ENCODE measurements around the gene PTPRF.

The PTPRF gene

DNA sequence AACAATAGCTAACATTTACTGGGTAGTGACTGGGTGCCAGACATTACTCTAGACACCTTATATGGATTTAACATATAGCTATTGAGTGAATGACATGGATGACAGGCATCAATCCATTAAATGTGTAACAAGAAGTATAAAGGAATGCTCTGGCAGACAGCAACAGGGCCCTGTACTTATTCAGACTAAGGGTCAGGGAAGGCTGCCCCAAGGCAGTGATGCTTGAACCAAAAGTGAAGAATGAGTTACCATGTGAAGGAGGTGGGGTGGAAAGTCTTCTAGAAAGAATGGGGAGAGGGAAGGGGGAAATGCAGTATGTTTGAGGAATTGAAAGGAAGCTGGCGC is 8.3 kb upstream of the PTPRF start:
- H3K27me3 ChIP-seq (replicated peaks in 2 of 5; ENCODE audit: control insufficient read depth in 4 of 5, insufficient read depth in 5 of 5, low read length in 4 of 5), result peaks cover 0 to 6% (median 0%) of the 10 kb centered on the region in 5 experiments
- no peak overlapping the region for H3K4me3 ChIP-seq (ENCODE audit: control insufficient read depth in 1 of 7, extremely low read depth in 1 of 7, insufficient read depth in 4 of 7, low read depth in 2 of 7, low read length in 6 of 7)
- ChIA-PET CTCF (interaction anchor here (2.5 kb wide), 1 partner anchor 8 kb away, joined by 7 read pairs; the partner anchor contains the start of gene PTPRF), POLR2A (no interaction called here)
- H3K9me3 ChIP-seq (ENCODE audit: control extremely low read depth in 1 of 5, control insufficient read depth in 4 of 5, insufficient read depth in 2 of 5, low read depth in 1 of 5, low read length in 4 of 5), result no peaks in the 10 kb centered on the region
- no peak for DNase-seq
- H3K4me1 ChIP-seq (ENCODE audit: control extremely low read depth in 1 of 4, control insufficient read depth in 4 of 4, insufficient read depth in 4 of 4, low read length in 3 of 4), result no peaks in the 10 kb centered on the region
- no peaks in the 10 kb centered on the region for H3K36me3 ChIP-seq (ENCODE audit: control insufficient read depth in 4 of 4, insufficient read depth in 4 of 4, low read length in 3 of 4)
- no peak overlapping the region for H3K27ac ChIP-seq (ENCODE audit: insufficient read depth in 1 of 2, low read depth in 1 of 2, low read length in 2 of 2, poor library complexity in 1 of 2, severe bottlenecking in 2 of 2)
- 87% methylated on average over 1 of the region's 1 CpG for WGBS (ENCODE audit: insufficient coverage)

DNA sequence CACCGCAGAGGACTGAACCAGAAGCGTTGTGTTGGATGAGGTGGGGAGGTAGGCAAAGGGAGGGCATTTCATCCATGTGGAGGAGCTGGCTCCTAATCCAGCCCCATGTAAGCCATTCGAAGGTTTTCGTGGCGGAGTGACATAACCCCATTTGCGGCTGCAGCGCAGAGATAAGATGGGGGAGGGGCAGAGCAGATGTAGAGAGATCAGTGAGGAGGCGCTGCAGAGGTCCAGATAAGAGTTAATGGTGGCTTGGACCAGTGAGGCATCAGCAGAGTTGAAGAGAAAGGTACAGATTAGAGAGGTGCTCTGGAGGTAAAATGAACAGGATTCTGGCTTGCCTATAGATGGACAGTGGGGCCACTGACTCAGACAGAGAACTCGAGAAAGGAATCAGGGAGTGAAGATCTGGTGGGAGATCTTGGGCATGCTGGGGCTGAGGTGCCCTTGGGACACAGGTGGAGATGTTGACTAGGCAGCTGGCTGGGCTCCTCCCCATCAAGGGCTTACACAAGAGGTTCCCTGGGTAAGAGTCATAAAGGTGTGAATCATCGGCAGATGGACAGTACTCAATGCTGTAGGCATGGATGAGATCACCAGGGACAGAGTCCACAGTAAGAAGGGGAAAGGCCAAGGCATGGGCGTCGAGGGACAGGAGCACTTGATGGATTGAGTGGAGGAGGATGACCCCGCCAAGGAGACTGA is 7.8 kb upstream of the PTPRF start:
- H3K36me3 ChIP-seq (ENCODE audit: control insufficient read depth in 4 of 4, insufficient read depth in 4 of 4, low read length in 3 of 4), result no peaks in the 10 kb centered on the region
- 79% methylated on average over 13 of the region's 13 CpGs for WGBS (ENCODE audit: insufficient coverage)
- H3K4me3 ChIP-seq (ENCODE audit: control insufficient read depth in 1 of 7, extremely low read depth in 1 of 7, insufficient read depth in 4 of 7, low read depth in 2 of 7, low read length in 6 of 7), result no peak overlapping the region
- ChIA-PET CTCF (no interaction called here), POLR2A (interaction anchor here (0.6 kb wide), 1 partner anchor 71 kb away, joined by 3 read pairs; no protein-coding TSS in a partner anchor)
- DNase-seq, result peak; percentile 66 to 83 (median 75)
- no peaks in the 10 kb centered on the region for H3K4me1 ChIP-seq (ENCODE audit: control extremely low read depth in 1 of 4, control insufficient read depth in 4 of 4, insufficient read depth in 4 of 4, low read length in 3 of 4)
- H3K27ac ChIP-seq (ENCODE audit: insufficient read depth in 1 of 2, low read depth in 1 of 2, low read length in 2 of 2, poor library complexity in 1 of 2, severe bottlenecking in 2 of 2), result no peak overlapping the region
- H3K9me3 ChIP-seq (ENCODE audit: control extremely low read depth in 1 of 5, control insufficient read depth in 4 of 5, insufficient read depth in 2 of 5, low read depth in 1 of 5, low read length in 4 of 5), result no peaks in the 10 kb centered on the region
- H3K27me3 ChIP-seq (replicated peaks in 2 of 5; ENCODE audit: control insufficient read depth in 4 of 5, insufficient read depth in 5 of 5, low read length in 4 of 5), result peaks cover 0 to 6% (median 0%) of the 10 kb centered on the region in 5 experiments

GRCh38 chr1:43524804-43525203 is 5.9 kb upstream of the PTPRF start:
- WGBS (ENCODE audit: insufficient coverage), result 89% methylated on average over 6 of the region's 8 CpGs
- ChIA-PET POLR2A (no interaction called here), CTCF (interaction anchor here (1.1 kb wide), 1 partner anchor 24 kb away, joined by 3 read pairs; no protein-coding TSS in a partner anchor)
- no peak for DNase-seq
- H3K9me3 ChIP-seq (ENCODE audit: control extremely low read depth in 1 of 5, control insufficient read depth in 4 of 5, insufficient read depth in 2 of 5, low read depth in 1 of 5, low read length in 4 of 5), result no peaks in the 10 kb centered on the region
- H3K4me1 ChIP-seq (ENCODE audit: control extremely low read depth in 1 of 4, control insufficient read depth in 4 of 4, insufficient read depth in 4 of 4, low read length in 3 of 4), result peaks cover 0 to 4% (median 0%) of the 10 kb centered on the region in 4 experiments
- no peak overlapping the region for H3K4me3 ChIP-seq (ENCODE audit: control insufficient read depth in 1 of 7, extremely low read depth in 1 of 7, insufficient read depth in 4 of 7, low read depth in 2 of 7, low read length in 6 of 7)
- H3K27ac ChIP-seq (ENCODE audit: insufficient read depth in 1 of 2, low read depth in 1 of 2, low read length in 2 of 2, poor library complexity in 1 of 2, severe bottlenecking in 2 of 2), result no peak overlapping the region
- H3K27me3 ChIP-seq (replicated peaks in 2 of 5; ENCODE audit: control insufficient read depth in 4 of 5, insufficient read depth in 5 of 5, low read length in 4 of 5), result peaks cover 0 to 4% (median 1%) of the 10 kb centered on the region in 5 experiments
- no peaks in the 10 kb centered on the region for H3K36me3 ChIP-seq (ENCODE audit: control insufficient read depth in 4 of 4, insufficient read depth in 4 of 4, low read length in 3 of 4)

- Histone ChIP-seq H3K4me3 (ENCODE audit: control insufficient read depth in 1 of 7, extremely low read depth in 1 of 7, insufficient read depth in 4 of 7, low read depth in 2 of 7, low read length in 6 of 7) (no peak overlapping the region), H3K27me3 (replicated peaks in 2 of 5; ENCODE audit: control insufficient read depth in 4 of 5, insufficient read depth in 5 of 5, low read length in 4 of 5) (peaks cover 2 to 11% (median 10%) of the 10 kb centered on the region in 5 experiments), H3K36me3 (ENCODE audit: control insufficient read depth in 4 of 4, insufficient read depth in 4 of 4, low read length in 3 of 4) (no peaks in the 10 kb centered on the region), H3K27ac (ENCODE audit: insufficient read depth in 1 of 2, low read depth in 1 of 2, low read length in 2 of 2, poor library complexity in 1 of 2, severe bottlenecking in 2 of 2) (no peak overlapping the region), H3K9me3 (ENCODE audit: control extremely low read depth in 1 of 5, control insufficient read depth in 4 of 5, insufficient read depth in 2 of 5, low read depth in 1 of 5, low read length in 4 of 5) (no peaks in the 10 kb centered on the region), H3K4me1 (ENCODE audit: control extremely low read depth in 1 of 4, control insufficient read depth in 4 of 4, insufficient read depth in 4 of 4, low read length in 3 of 4) (peaks cover 0 to 10% (median 3%) of the 10 kb centered on the region in 4 experiments)
- DNase-seq, result no peak
- POLR2A ChIA-PET, result no interaction called here
- CTCF ChIA-PET, result no interaction called here
- WGBS (ENCODE audit: insufficient coverage), result 100% methylated on average over 7 of the region's 10 CpGs
These were observed 4.7 kb upstream of the PTPRF start for GRCh38 chr1:43526002-43526401.

- DNase-seq, result no peak
- peaks cover 0 to 15% (median 8%) of the 10 kb centered on the region in 4 experiments for H3K4me1 ChIP-seq (ENCODE audit: control extremely low read depth in 1 of 4, control insufficient read depth in 4 of 4, insufficient read depth in 4 of 4, low read length in 3 of 4)
- H3K27ac ChIP-seq (ENCODE audit: insufficient read depth in 1 of 2, low read depth in 1 of 2, low read length in 2 of 2, poor library complexity in 1 of 2, severe bottlenecking in 2 of 2), result no peak overlapping the region
- H3K27me3 ChIP-seq (replicated peaks in 2 of 5; ENCODE audit: control insufficient read depth in 4 of 5, insufficient read depth in 5 of 5, low read length in 4 of 5), result peaks cover 2 to 14% (median 10%) of the 10 kb centered on the region in 5 experiments
- no peaks in the 10 kb centered on the region for H3K9me3 ChIP-seq (ENCODE audit: control extremely low read depth in 1 of 5, control insufficient read depth in 4 of 5, insufficient read depth in 2 of 5, low read depth in 1 of 5, low read length in 4 of 5)
- ChIA-PET POLR2A (no interaction called here), CTCF (interaction anchor here (0.6 to 1.6 kb wide), 6 partner anchors 114 to 408 kb away, joined by 3 to 4 read pairs (median 3); no protein-coding TSS in a partner anchor)
- no peaks in the 10 kb centered on the region for H3K36me3 ChIP-seq (ENCODE audit: control insufficient read depth in 4 of 4, insufficient read depth in 4 of 4, low read length in 3 of 4)
- H3K4me3 ChIP-seq (ENCODE audit: control insufficient read depth in 1 of 7, extremely low read depth in 1 of 7, insufficient read depth in 4 of 7, low read depth in 2 of 7, low read length in 6 of 7), result no peak overlapping the region
- WGBS (ENCODE audit: insufficient coverage), result 98% methylated on average over 12 of the region's 12 CpGs
These were observed 3.4 kb upstream of the PTPRF start for GRCh38 chr1:43527111-43527878.

DNA sequence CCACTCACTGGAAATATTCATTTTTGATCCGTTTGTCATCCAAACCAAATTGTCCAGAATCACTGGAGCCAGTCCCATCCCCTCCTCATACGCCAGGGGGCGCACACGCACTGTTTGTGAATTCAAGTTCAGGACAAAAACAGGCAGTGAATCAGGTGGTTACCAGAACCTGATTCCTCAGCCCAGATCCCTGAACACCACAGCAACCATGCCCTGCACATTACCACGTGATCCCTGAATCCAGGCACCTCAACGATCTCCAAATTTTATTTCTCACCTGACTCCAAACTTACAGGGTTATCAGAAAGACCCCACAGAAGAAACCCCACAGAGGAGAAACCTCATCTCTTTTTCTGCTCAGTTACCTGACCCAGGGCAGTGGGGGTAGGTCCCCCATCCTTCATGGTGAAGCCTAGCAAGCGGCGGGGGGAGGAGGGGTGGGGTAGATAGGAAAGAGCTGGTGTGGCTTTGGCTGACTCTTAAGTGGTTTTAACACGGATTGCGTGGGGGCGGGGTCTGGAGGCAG is 1.4 kb upstream of the PTPRF start:
- 28% methylated on average over 5 of the region's 11 CpGs for WGBS (ENCODE audit: insufficient coverage)
- no peaks in the 10 kb centered on the region for H3K9me3 ChIP-seq (ENCODE audit: control extremely low read depth in 1 of 5, control insufficient read depth in 4 of 5, insufficient read depth in 2 of 5, low read depth in 1 of 5, low read length in 4 of 5)
- ChIA-PET CTCF (interaction anchor here (0.7 to 1.7 kb wide), 9 partner anchors 8 to 507 kb away, joined by 3 to 9 read pairs (median 3); partner anchors contain the start of gene KDM4A), POLR2A (no interaction called here)
- peaks cover 0 to 15% (median 8%) of the 10 kb centered on the region in 4 experiments for H3K4me1 ChIP-seq (ENCODE audit: control extremely low read depth in 1 of 4, control insufficient read depth in 4 of 4, insufficient read depth in 4 of 4, low read length in 3 of 4)
- DNase-seq, result peak; percentile 81 to 90 (median 84)
- no peak overlapping the region for H3K27ac ChIP-seq (ENCODE audit: insufficient read depth in 1 of 2, low read depth in 1 of 2, low read length in 2 of 2, poor library complexity in 1 of 2, severe bottlenecking in 2 of 2)
- H3K27me3 ChIP-seq (replicated peaks in 2 of 5; ENCODE audit: control insufficient read depth in 4 of 5, insufficient read depth in 5 of 5, low read length in 4 of 5), result peaks cover 2 to 14% (median 10%) of the 10 kb centered on the region in 5 experiments
- H3K36me3 ChIP-seq (ENCODE audit: control insufficient read depth in 4 of 4, insufficient read depth in 4 of 4, low read length in 3 of 4), result no peaks in the 10 kb centered on the region
- H3K4me3 ChIP-seq (ENCODE audit: control insufficient read depth in 1 of 7, extremely low read depth in 1 of 7, insufficient read depth in 4 of 7, low read depth in 2 of 7, low read length in 6 of 7), result no peak overlapping the region

Measured in common myeloid progenitor, CD34-positive (primary cell).